ENCODE measurements around the gene IL17RD.

DNA sequence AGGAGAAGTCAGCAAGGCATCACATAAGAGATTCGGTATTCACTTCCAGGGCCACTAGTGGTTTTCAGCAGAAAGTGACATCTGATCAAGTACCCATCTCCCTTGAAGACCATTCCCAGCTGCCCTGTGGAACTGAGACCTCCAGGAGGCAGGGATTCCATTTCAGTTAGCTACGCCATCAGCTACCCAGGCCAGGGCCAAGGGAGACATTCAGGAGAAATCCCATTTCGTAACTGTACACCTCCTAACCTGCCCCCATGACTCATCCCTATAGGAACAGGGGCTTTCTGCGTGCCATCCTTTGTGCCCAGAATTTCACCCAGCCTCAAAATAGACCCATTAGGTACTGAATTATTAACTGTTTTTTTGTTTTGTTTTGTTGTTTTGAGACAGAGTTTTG lies 79.9 kb downstream of the IL17RD start:
- TF ChIP-seq, protein P1, sequence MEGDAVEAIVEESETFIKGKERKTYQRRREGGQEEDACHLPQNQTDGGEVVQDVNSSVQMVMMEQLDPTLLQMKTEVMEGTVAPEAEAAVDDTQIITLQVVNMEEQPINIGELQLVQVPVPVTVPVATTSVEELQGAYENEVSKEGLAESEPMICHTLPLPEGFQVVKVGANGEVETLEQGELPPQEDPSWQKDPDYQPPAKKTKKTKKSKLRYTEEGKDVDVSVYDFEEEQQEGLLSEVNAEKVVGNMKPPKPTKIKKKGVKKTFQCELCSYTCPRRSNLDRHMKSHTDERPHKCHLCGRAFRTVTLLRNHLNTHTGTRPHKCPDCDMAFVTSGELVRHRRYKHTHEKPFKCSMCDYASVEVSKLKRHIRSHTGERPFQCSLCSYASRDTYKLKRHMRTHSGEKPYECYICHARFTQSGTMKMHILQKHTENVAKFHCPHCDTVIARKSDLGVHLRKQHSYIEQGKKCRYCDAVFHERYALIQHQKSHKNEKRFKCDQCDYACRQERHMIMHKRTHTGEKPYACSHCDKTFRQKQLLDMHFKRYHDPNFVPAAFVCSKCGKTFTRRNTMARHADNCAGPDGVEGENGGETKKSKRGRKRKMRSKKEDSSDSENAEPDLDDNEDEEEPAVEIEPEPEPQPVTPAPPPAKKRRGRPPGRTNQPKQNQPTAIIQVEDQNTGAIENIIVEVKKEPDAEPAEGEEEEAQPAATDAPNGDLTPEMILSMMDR (IDR thresholded peaks at IDR 0.05), result no peak
- TF ChIP-seq POLR2A (IDR thresholded peaks at IDR 0.05) (no peak), EP300 (IDR thresholded peaks at IDR 0.05) (no peak), POLR2AphosphoS5 (IDR thresholded peaks at IDR 0.05) (no peak)
